ENCODE data around the gene BTD. TPM values are rescaled to one million over a fixed set of nuclear protein-coding genes. Genes with fewer than 3 reads are reported as not detected.

BTD gene
- total RNA-seq, 1 experiment from 2014 or later: 21.9 TPM

DNA sequence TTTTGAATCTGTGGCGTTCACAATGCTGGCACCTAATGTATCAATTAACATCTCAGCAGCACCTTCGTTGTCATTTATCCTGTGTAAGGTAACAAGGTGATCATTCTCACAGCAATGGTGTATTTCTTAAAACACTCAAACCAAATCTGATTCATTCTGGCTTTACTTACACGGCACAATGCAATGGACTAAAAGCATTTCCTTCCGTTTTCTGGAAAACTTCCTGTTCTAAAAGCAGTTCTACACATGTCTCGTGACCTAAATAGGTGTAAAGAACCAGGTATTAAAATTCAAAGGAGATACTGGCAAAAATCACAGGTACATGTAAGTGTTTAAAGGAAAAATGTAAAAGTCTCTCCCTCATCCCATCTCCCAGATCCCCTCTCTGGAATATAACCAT is 77.8 kb downstream of the BTD start:
- Histone ChIP-seq H3K27ac (no peak overlapping the region), H3K36me3 (peaks cover 93% of the 10 kb centered on the region), H3K4me3 (no peak overlapping the region), H3K9me3 (replicated peaks) (no peaks in the 10 kb centered on the region), H3K27me3 (replicated peaks) (no peaks in the 10 kb centered on the region), H3K4me1 (replicated peaks) (no peaks in the 10 kb centered on the region)
- DNase-seq (ENCODE audit: low read depth in 1 of 2, low spot score in 2 of 2): no peak

DNA sequence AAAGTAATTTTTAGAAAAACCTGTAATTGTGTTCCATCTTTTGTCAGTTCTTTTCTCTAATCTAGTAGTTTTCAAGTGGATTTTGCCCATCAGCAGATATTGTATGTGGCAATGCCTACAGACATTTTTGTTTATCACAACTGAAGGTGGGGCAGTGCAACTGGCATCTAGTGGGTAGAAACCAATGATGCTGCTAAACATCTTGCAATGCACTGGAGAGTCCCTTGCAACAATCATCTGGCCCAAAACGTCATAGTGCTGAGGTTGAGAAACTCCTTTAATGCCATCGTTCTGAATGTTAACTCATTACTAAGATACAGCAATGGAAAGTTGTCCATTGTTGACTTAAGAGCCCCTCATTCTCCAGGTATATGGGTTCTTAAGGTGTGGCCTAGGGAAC is 80.1 kb downstream of the BTD start:
- no peak for DNase-seq (ENCODE audit: low read depth in 1 of 2, low spot score in 2 of 2)
- no peak overlapping the region for H3K27ac ChIP-seq
- H3K4me3 ChIP-seq: no peak overlapping the region
- H3K27me3 ChIP-seq (replicated peaks): no peaks in the 10 kb centered on the region
- no peaks in the 10 kb centered on the region for H3K9me3 ChIP-seq (replicated peaks)
- no peaks in the 10 kb centered on the region for H3K4me1 ChIP-seq (replicated peaks)
- H3K36me3 ChIP-seq: peaks cover 93% of the 10 kb centered on the region

DNA sequence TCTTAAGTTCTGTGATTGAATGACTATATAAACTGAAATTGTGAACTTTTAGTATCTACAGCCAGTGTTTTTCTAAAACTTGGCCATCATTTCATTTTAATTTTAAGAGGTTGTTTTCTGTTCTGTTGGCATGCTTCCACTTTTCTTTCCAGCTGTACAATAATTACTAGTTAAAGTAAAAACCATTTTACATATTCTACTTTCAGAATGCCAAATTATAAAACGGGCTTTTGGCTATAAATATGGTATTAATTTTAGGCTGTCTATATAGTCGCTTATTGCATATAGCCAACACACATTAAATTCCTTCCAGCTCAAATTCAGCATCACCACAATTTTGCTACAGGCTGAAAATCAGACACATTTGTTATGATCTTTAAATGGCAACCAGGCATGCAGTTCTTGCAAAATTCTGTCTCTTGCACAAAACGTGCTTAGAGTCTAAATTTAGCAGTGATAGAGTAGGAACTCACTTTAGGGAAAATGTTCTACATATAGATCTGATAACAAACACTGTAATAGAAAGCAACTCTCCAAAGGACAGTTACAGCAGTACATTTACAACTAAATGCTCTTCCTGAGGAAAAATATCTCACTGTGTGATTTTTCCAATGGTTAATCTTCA is 81.1 kb downstream of the BTD start:
- Histone ChIP-seq H3K4me1 (replicated peaks) (no peaks in the 10 kb centered on the region), H3K4me3 (no peak overlapping the region), H3K36me3 (peaks cover 93% of the 10 kb centered on the region), H3K27me3 (replicated peaks) (no peaks in the 10 kb centered on the region), H3K9me3 (replicated peaks) (no peaks in the 10 kb centered on the region), H3K27ac (no peak overlapping the region)
- DNase-seq (ENCODE audit: low read depth in 1 of 2, low spot score in 2 of 2): no peak

DNA sequence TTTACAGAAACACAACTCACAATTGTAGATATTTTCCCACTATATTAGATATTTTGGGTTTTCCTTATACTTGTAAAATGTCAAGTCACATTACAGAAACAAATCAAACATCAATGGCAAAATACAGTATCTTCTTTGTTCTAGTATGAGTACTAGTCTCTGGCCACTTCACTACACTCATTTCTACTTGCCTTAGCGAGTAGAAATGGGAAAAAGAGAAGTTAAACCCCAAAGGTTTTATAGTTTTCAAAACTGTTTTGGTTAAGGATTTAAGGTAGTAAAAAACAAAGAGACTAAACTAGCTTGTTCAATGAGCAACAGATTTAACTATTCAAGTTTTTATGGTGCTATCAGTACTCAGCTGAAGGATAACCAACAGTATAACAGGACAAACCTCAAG is 81.7 kb downstream of the BTD start:
- no peak overlapping the region for H3K27ac ChIP-seq
- H3K9me3 ChIP-seq (replicated peaks): no peaks in the 10 kb centered on the region
- no peak overlapping the region for H3K4me3 ChIP-seq
- no peak for DNase-seq (ENCODE audit: low read depth in 1 of 2, low spot score in 2 of 2)
- H3K4me1 ChIP-seq (replicated peaks): no peaks in the 10 kb centered on the region
- peaks cover 93% of the 10 kb centered on the region for H3K36me3 ChIP-seq
- no peaks in the 10 kb centered on the region for H3K27me3 ChIP-seq (replicated peaks)

DNA sequence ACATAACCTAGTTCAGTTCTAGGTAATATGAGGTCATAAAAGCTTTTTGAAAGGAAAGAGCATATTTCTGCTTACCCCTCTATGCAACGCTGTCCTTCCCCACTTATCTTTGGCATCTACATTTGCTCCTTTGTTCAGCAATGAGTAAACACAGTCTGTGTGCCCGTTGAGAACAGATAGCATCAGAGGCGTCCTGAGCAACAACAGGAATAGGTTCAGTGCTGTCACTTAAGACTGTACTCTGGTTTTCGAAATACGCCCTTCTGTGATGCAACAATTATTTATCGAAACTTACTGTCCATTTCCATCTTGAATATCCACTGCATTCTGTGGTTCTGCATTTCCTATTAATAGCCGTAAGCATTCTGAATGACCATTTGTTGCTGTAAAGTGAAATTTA is 84.4 kb downstream of the BTD start:
- no peak overlapping the region for H3K4me3 ChIP-seq
- H3K4me1 ChIP-seq (replicated peaks): no peaks in the 10 kb centered on the region
- peaks cover 98% of the 10 kb centered on the region for H3K36me3 ChIP-seq
- H3K9me3 ChIP-seq (replicated peaks): no peaks in the 10 kb centered on the region
- no peaks in the 10 kb centered on the region for H3K27me3 ChIP-seq (replicated peaks)
- no peak for DNase-seq (ENCODE audit: low read depth in 1 of 2, low spot score in 2 of 2)
- no peak overlapping the region for H3K27ac ChIP-seq

DNA sequence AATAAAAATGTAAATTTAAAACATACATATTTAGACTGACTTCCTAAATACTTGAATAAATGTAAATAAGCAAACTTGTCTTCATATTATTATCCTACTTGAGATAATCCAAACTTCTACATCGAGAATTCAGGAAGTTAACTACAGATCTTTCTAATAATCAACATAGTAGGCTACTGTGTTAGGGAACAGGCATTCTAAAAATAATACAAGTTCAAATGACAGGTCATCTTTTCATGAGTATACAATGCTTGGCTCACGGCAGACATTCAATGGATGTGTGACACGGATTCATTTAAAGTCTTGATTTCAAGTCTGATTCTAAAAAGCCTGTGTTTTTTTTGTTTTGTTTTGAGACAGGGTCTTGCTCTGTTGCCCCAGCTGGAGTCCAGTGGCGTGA is 88.7 kb downstream of the BTD start:
- Histone ChIP-seq H3K27me3 (replicated peaks) (no peaks in the 10 kb centered on the region), H3K36me3 (peaks cover 100% of the 10 kb centered on the region), H3K4me1 (replicated peaks) (no peaks in the 10 kb centered on the region), H3K4me3 (no peak overlapping the region), H3K9me3 (replicated peaks) (no peaks in the 10 kb centered on the region), H3K27ac (no peak overlapping the region)
- no peak for DNase-seq (ENCODE audit: low read depth in 1 of 2, low spot score in 2 of 2)

DNA sequence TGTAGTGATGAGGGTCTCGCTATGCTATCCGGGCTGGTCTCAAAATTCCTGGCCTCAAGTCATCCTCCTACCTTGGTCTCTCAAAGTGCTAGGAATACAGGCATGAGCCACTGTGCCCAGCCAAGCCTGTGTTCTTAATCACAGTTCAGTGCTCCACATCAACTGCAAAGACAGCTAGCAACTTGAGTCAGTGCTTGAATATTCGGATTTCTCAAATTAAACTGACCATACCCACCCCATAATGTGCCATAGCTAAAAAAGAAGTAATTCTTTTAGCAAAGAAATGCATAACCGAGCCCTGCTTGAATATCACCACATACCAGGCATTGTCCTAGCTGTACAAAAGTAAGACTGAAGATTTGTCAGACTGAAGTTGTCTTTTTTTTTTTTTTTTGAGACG is 89.2 kb downstream of the BTD start:
- no peak for DNase-seq (ENCODE audit: low read depth in 1 of 2, low spot score in 2 of 2)
- Histone ChIP-seq H3K27ac (no peak overlapping the region), H3K27me3 (replicated peaks) (no peaks in the 10 kb centered on the region), H3K4me1 (replicated peaks) (no peaks in the 10 kb centered on the region), H3K36me3 (peaks cover 100% of the 10 kb centered on the region), H3K9me3 (replicated peaks) (no peaks in the 10 kb centered on the region), H3K4me3 (no peak overlapping the region)

DNA sequence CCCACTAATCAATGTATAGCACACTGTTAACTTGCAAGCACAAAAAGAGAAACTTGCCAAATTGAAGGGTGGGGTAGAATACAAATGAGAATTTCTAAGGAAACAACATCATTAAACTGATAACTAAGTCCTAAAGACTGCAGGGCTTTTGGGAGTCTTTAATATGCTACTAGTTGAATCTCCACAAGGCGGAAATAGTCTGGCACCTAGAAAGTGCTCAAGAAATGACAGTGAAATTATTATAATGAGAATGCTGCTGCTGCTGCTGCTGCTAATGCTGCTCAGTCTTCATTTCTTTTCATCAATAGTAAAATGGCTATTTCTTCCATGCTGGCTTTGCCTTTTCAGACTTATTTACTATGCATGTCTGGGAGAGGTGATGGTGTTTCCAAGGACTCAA is 91.8 kb downstream of the BTD start:
- Histone ChIP-seq H3K27me3 (replicated peaks) (no peaks in the 10 kb centered on the region), H3K9me3 (replicated peaks) (no peaks in the 10 kb centered on the region), H3K4me1 (replicated peaks) (no peaks in the 10 kb centered on the region), H3K36me3 (peaks cover 86% of the 10 kb centered on the region), H3K4me3 (no peak overlapping the region), H3K27ac (no peak overlapping the region)
- DNase-seq (ENCODE audit: low read depth in 1 of 2, low spot score in 2 of 2): no peak

DNA sequence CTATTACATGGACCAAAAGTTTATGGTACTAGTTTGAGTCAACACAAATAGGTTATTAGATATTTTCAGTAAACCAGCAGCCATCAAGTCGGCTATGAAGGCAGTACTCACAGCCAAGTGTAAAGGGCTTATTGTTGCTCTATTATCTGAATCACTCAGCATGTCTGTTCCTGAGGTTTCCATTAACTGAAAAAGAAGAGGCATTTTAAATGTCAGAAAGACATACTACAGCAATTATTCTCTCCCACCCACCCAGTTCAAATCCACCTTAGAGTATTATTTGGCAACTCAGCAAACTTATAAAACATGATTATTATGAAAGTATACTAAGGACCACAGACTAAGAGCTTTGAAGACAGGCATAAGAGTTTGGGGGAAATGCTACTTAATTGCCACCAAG is 93.1 kb downstream of the BTD start:
- no peaks in the 10 kb centered on the region for H3K4me1 ChIP-seq (replicated peaks)
- H3K36me3 ChIP-seq: peaks cover 74% of the 10 kb centered on the region
- no peak overlapping the region for H3K4me3 ChIP-seq
- no peak overlapping the region for H3K27ac ChIP-seq
- DNase-seq (ENCODE audit: low read depth in 1 of 2, low spot score in 2 of 2): no peak
- no peaks in the 10 kb centered on the region for H3K27me3 ChIP-seq (replicated peaks)
- H3K9me3 ChIP-seq (replicated peaks): no peaks in the 10 kb centered on the region

Other genes starting within 250 kb of the BTD start
- 19.3 and 32.2 TPM in 2 replicates for gene METTL6, start 174.2 kb upstream of the BTD start, total RNA-seq (2014; rRNA removed; shearing (Covaris generic))
- gene EAF1, start 174.1 kb upstream of the BTD start, total RNA-seq (2014; rRNA removed; shearing (Covaris generic)): 13.1 and 16.0 TPM in 2 replicates
- gene COLQ, start 80.0 kb upstream of the BTD start, total RNA-seq (2014; rRNA removed; shearing (Covaris generic)): 0.29 TPM in 1 of 2 replicates, not detected in the other
- 7.5 and 14.1 TPM in 2 replicates for gene HACL1, start 176 bp upstream of the BTD start, total RNA-seq (2014; rRNA removed; shearing (Covaris generic))
- 71.6 and 83.0 TPM in 2 replicates for gene ANKRD28, start 196.2 kb downstream of the BTD start, total RNA-seq (2014; rRNA removed; shearing (Covaris generic))

Data from SJSA1 (cell line).